Measurements from ENCODE around the gene CLECL1.

GRCh38 chr12:9710584-9711375 lies 22.1 kb downstream of the CLECL1 start:
- no peak for TF ChIP-seq CTCF (IDR thresholded peaks at IDR 0.05; ENCODE audit: insufficient read depth, low read depth, low read length)
- TF ChIP-seq EZH2 (IDR thresholded peaks at IDR 0.05; ENCODE audit: insufficient read depth, low read length): no peak

All from astrocyte (in vitro differentiated cells and primary cell).